Activated CD4-positive, alpha-beta T cell treated with anti-CD3 and anti-CD28 coated beads, Interleukin-2, amount 10 ng/mL, durations not matched to agents 24 days and 14 days (primary cell): ENCODE results near the gene CNTLN. TPM values are rescaled to one million over a fixed set of nuclear protein-coding genes. Genes with fewer than 3 reads are reported as not detected.
A peak's percentile ranks its signal among the peaks of the same experiment; 100 is the strongest.
"Not testable (repeated sequence)": the region's sequence is repeated elsewhere in the genome, so short reads cannot be mapped to it uniquely, and the experiment has no call there.

Experiments
- DNase-seq: peaks from one replicate; pipeline ENCODE4 v3.0.0; 2022
- H3K27ac Mint-ChIP-seq: one replicate; pipeline ENCODE4 v1.8.0; 2022; ENCODE audit warnings: mild to moderate bottlenecking, mixed read lengths
- H3K27me3 Mint-ChIP-seq: one replicate; pipeline ENCODE4 v1.8.0; 2022; ENCODE audit warnings: mixed read lengths
- H3K36me3 Mint-ChIP-seq: one replicate; pipeline ENCODE4 v1.8.0; 2022; ENCODE audit warnings: low read depth, mild to moderate bottlenecking, mixed read lengths
- H3K4me1 Mint-ChIP-seq: one replicate; pipeline ENCODE4 v1.8.0; 2021; ENCODE audit warnings: mixed read lengths
- H3K4me3 Mint-ChIP-seq: one replicate; pipeline ENCODE4 v1.8.0; 2022; ENCODE audit warnings: mild to moderate bottlenecking, moderate library complexity, mixed read lengths
- H3K9me3 Mint-ChIP-seq: one replicate; pipeline ENCODE4 v1.8.0; 2021; ENCODE audit warnings: mixed read lengths
- intact Hi-C: fragments of 100-400 bp; cut with micrococcal nuclease; formaldehyde crosslinking; loops from one replicate; pipeline ENCODE4 v1.15.1; 2023
- total RNA-seq: library from RNA; stranded (reverse); gene quantifications from 2 replicates; pipeline ENCODE4 v1.2.3, GENCODE V29; 2022

CNTLN gene
- total RNA-seq, 1 donor from 2014 or later: 1.6 TPM

- Mint-ChIP-seq H3K27ac (no peak overlapping the region), H3K27me3 (no peaks in the 10 kb centered on the region), H3K36me3 (no peaks in the 10 kb centered on the region), H3K4me3 (no peak overlapping the region), H3K9me3 (no peaks in the 10 kb centered on the region), H3K4me1 (no peaks in the 10 kb centered on the region)
- intact Hi-C loops: no loop called here
- DNase-seq: no peak
Observed at GRCh38 chr9:17488662-17489061, 353.8 kb downstream of the CNTLN start.

- intact Hi-C loops: no loop called here
- H3K4me1 Mint-ChIP-seq: no peaks in the 10 kb centered on the region
Observed at GRCh38 chr9:17490110-17490509, 355.3 kb downstream of the CNTLN start.

DNA sequence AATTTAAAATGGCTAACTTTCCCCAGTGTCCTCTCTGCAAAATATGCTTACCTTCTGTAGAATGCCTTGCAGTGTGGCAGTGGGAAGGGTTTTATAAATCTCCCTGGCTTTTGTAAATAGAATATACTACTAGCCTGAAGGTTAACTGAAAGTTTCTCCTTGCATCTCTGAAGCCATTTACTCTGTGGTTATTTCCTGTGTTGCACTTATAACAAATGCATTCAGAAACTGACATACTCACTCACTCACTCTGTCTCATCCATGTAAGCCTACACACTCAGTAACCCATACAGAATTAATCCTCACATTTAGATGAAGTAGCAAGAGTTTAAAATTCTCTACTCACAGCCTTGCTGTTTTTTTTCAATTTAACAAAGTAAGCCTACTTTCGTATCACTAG is 356.9 kb downstream of the CNTLN start:
- Mint-ChIP-seq H3K27ac (no peak overlapping the region), H3K27me3 (no peaks in the 10 kb centered on the region), H3K36me3 (no peaks in the 10 kb centered on the region), H3K4me3 (no peak overlapping the region), H3K4me1 (no peaks in the 10 kb centered on the region), H3K9me3 (no peaks in the 10 kb centered on the region)
- intact Hi-C loops: no loop called here
- DNase-seq: no peak

More at GRCh38 chr9:17490110-17490509, 355.3 kb downstream of the CNTLN start:
- H3K4me3 Mint-ChIP-seq: no peak overlapping the region
- no peak overlapping the region for H3K27ac Mint-ChIP-seq
- H3K36me3 Mint-ChIP-seq: no peaks in the 10 kb centered on the region
- DNase-seq: no peak
- no peaks in the 10 kb centered on the region for H3K27me3 Mint-ChIP-seq
- no peaks in the 10 kb centered on the region for H3K9me3 Mint-ChIP-seq

GRCh38 chr9:17503196-17503595 is 368.4 kb downstream of the CNTLN start:
- Mint-ChIP-seq H3K27me3 (no peaks in the 10 kb centered on the region), H3K4me3 (no peak overlapping the region), H3K9me3 (no peaks in the 10 kb centered on the region), H3K4me1 (no peaks in the 10 kb centered on the region), H3K27ac (no peak overlapping the region), H3K36me3 (no peaks in the 10 kb centered on the region)
- intact Hi-C loops: no loop called here
- no peak for DNase-seq

GRCh38 chr9:17509151-17509550 is 374.3 kb downstream of the CNTLN start:
- intact Hi-C loops: no loop called here
- DNase-seq: no peak
- H3K27ac Mint-ChIP-seq: no peak overlapping the region
- H3K9me3 Mint-ChIP-seq: peaks cover 4% of the 10 kb centered on the region
- no peaks in the 10 kb centered on the region for H3K36me3 Mint-ChIP-seq
- H3K4me1 Mint-ChIP-seq: no peaks in the 10 kb centered on the region
- H3K4me3 Mint-ChIP-seq: no peak overlapping the region
- H3K27me3 Mint-ChIP-seq: no peaks in the 10 kb centered on the region

- no peaks in the 10 kb centered on the region for H3K36me3 Mint-ChIP-seq
- DNase-seq: no peak
- peaks cover 4% of the 10 kb centered on the region for H3K9me3 Mint-ChIP-seq
- intact Hi-C loops: no loop called here
- H3K27ac Mint-ChIP-seq: no peak overlapping the region
- H3K27me3 Mint-ChIP-seq: no peaks in the 10 kb centered on the region
- no peaks in the 10 kb centered on the region for H3K4me1 Mint-ChIP-seq
- no peak overlapping the region for H3K4me3 Mint-ChIP-seq
Observed at GRCh38 chr9:17509701-17510100, 374.9 kb downstream of the CNTLN start.

- Mint-ChIP-seq H3K27ac (no peak overlapping the region), H3K4me3 (no peak overlapping the region), H3K4me1 (no peaks in the 10 kb centered on the region), H3K36me3 (no peaks in the 10 kb centered on the region), H3K9me3 (no peaks in the 10 kb centered on the region), H3K27me3 (no peaks in the 10 kb centered on the region)
- no peak for DNase-seq
- intact Hi-C loops: loop anchor here (5.0 kb wide), 1 partner anchor 443 kb away; no protein-coding TSS in a partner anchor
Observed at GRCh38 chr9:17519761-17520160, 384.9 kb downstream of the CNTLN start.

DNA sequence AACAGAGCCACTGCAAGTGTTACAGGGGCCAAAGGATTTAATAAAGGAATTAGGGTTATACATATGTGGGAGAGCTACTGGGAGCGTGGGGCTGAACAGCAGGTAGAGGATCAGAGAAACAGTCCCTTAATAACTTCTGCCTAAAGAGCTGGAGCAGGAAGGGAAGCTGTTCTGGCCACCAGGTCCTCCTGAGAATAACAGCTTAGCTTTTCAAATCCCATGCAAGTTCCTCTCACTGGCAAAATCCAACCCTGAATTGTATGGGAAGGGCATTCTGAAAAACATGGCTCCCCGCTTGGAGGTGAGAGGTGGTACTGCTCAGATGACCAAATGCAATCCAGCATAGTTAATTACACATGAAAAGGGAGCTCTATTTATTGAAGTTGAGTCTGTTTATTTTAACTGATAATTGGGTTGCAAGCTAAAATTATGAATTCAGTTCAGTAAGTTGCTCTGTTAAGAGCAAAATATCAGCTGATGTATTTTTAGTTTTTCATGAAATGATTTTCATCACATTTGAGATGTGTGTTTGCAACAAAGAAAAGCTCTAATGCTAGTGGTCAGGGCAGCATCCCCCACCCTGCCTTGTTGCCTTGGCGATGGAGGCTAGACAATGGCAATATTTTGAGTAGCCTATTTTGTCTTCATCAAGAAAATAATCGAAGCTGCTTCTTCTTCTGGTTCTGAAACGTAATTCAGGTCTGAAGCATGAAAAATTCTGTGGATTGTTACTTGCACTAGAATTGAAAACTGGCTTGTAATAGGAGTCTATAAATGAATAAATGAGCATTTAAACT is 385.6 kb downstream of the CNTLN start:
- H3K4me1 Mint-ChIP-seq: no peaks in the 10 kb centered on the region
- intact Hi-C loops: loop anchor here (5.0 kb wide), 1 partner anchor 442 kb away; no protein-coding TSS in a partner anchor
- H3K36me3 Mint-ChIP-seq: no peaks in the 10 kb centered on the region
- H3K27me3 Mint-ChIP-seq: no peaks in the 10 kb centered on the region
- no peaks in the 10 kb centered on the region for H3K9me3 Mint-ChIP-seq
- DNase-seq: no peak
- no peak overlapping the region for H3K27ac Mint-ChIP-seq
- H3K4me3 Mint-ChIP-seq: no peak overlapping the region

- Mint-ChIP-seq H3K27me3 (no peaks in the 10 kb centered on the region), H3K4me3 (no peak overlapping the region), H3K27ac (no peak overlapping the region), H3K4me1 (no peaks in the 10 kb centered on the region), H3K36me3 (no peaks in the 10 kb centered on the region), H3K9me3 (no peaks in the 10 kb centered on the region)
- intact Hi-C loops: loop anchor here (5.0 kb wide), 1 partner anchor 441 kb away; no protein-coding TSS in a partner anchor
- DNase-seq: no peak
Observed at GRCh38 chr9:17521100-17521855, 386.4 kb downstream of the CNTLN start.

GRCh38 chr9:17526726-17527125 is 391.9 kb downstream of the CNTLN start:
- H3K27ac Mint-ChIP-seq, DNase-seq, H3K4me3 Mint-ChIP-seq, H3K4me1 Mint-ChIP-seq, intact Hi-C loops, H3K27me3 Mint-ChIP-seq, H3K9me3 Mint-ChIP-seq, H3K36me3 Mint-ChIP-seq: not testable (repeated sequence)

DNA sequence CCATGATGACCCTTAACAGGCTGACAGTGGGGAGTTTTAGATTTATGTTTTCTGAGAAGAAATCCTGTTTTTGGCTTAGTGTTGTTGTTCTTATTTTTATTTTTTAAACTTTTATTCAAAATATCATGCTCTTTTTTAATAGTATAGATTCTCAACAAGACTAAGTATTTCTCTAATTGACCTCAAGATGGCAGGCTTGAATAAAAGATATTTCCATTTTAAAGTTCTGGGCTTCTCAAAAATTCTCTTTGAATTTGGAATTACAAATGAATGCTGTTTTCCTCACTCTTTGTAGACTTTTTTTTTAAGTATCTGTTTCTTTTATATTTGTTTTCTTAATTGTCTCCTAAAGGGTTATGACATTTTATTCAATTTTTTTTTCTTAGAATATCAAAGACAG is 394.0 kb downstream of the CNTLN start:
- Mint-ChIP-seq H3K27ac (no peak overlapping the region), H3K4me1 (no peaks in the 10 kb centered on the region), H3K27me3 (no peaks in the 10 kb centered on the region), H3K36me3 (no peaks in the 10 kb centered on the region), H3K4me3 (no peak overlapping the region), H3K9me3 (no peaks in the 10 kb centered on the region)
- intact Hi-C loops: no loop called here
- no peak for DNase-seq

- no peaks in the 10 kb centered on the region for H3K27me3 Mint-ChIP-seq
- no peaks in the 10 kb centered on the region for H3K9me3 Mint-ChIP-seq
- H3K4me3 Mint-ChIP-seq: no peak overlapping the region
- H3K27ac Mint-ChIP-seq: no peak overlapping the region
- H3K4me1 Mint-ChIP-seq: no peaks in the 10 kb centered on the region
- intact Hi-C loops: loop anchor here (10.0 kb wide), 1 partner anchor 273 kb away; no protein-coding TSS in a partner anchor
- DNase-seq: peak; percentile 67
- no peaks in the 10 kb centered on the region for H3K36me3 Mint-ChIP-seq
Observed at GRCh38 chr9:17531642-17532254, 396.9 kb downstream of the CNTLN start.

DNA sequence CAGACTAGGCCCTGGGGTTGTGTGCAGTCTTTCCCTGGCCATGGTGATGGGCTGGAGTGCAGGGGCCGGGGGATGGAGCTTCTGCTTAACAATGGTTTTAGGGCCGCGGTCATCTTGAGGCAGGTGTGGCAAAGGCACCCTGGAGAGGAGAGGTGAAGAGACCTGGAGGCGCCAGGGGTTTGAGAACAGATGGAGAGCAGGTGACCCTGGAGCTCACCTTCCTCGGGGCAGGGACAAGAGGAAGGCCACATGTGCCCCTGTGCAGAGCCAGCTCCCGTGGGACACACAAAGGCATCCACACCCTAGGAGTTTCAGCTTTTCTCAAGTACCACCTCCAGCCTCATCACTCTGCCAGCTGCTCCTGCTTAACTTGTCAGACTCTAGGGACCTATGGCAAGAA is 397.6 kb downstream of the CNTLN start:
- Mint-ChIP-seq H3K27ac (no peak overlapping the region), H3K9me3 (no peaks in the 10 kb centered on the region), H3K4me3 (no peak overlapping the region), H3K4me1 (no peaks in the 10 kb centered on the region), H3K27me3 (no peaks in the 10 kb centered on the region), H3K36me3 (no peaks in the 10 kb centered on the region)
- peak; percentile 47 for DNase-seq
- intact Hi-C loops: loop anchor here (10.0 kb wide), 1 partner anchor 272 kb away; no protein-coding TSS in a partner anchor

DNA sequence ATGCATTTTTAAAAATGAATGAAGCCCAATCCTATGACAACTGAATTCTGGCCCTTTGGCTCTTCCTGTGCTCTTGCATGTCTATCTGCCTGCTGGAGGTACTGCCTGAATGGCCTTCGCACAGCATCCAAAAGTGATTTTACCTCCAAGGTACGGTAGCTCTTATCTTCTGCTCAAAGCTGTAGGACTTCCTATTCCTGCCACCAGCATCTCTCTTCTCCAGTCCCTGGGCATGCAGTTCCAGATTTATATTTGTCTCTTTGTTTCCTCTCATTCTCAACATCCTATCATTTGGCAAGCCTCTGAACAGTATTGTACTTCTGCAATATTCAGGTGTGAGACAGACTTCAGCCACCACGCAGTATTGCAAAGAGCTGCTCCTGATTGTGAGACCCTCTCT is 400.3 kb downstream of the CNTLN start:
- Mint-ChIP-seq H3K4me3 (no peak overlapping the region), H3K27ac (no peak overlapping the region), H3K4me1 (no peaks in the 10 kb centered on the region), H3K36me3 (no peaks in the 10 kb centered on the region), H3K9me3 (no peaks in the 10 kb centered on the region), H3K27me3 (no peaks in the 10 kb centered on the region)
- no peak for DNase-seq
- intact Hi-C loops: loop anchor here (10.0 kb wide), 1 partner anchor 270 kb away; no protein-coding TSS in a partner anchor
